ENCODE measurements around the gene ARHGEF4. TPM values are rescaled to one million over a fixed set of nuclear protein-coding genes. Genes with fewer than 3 reads are reported as not detected.
A peak's percentile ranks its signal among the peaks of the same experiment; 100 is the strongest.
"Not testable (repeated sequence)": the region's sequence is repeated elsewhere in the genome, so short reads cannot be mapped to it uniquely, and the experiment has no call there.

ARHGEF4 gene
- total RNA-seq, 1 donor from 2014 or later = 5.1 TPM

DNA sequence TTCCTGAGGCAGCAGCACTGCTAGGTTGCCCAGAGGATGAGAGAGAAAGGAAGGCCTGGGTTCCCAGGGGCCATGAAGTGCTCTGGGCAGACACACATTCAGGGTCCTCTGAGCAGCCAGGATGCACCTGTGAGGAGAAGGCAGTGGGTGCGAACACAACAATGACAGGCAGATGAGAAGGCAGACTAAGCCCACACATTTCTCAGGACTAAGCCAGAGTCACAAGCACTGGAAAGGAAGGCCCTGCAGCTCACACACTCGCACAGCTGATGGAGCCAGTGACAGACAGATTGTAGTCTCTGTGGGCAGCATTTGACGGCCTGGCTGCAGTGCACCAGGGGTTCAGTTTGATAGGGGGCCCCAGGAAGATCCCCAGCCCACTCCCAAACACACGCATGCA lies 61.8 kb downstream of the ARHGEF4 start:
- intact Hi-C loops (cut with DNase I) = no loop called here
- ATAC-seq (ENCODE audit: poor library complexity) (no peak), DNase-seq (no peak)

GRCh38 chr2:130899306-130899705 lies 62.6 kb downstream of the ARHGEF4 start:
- no peak for ATAC-seq (ENCODE audit: poor library complexity)
- no peak for DNase-seq
- intact Hi-C loops (cut with DNase I) = no loop called here

DNA sequence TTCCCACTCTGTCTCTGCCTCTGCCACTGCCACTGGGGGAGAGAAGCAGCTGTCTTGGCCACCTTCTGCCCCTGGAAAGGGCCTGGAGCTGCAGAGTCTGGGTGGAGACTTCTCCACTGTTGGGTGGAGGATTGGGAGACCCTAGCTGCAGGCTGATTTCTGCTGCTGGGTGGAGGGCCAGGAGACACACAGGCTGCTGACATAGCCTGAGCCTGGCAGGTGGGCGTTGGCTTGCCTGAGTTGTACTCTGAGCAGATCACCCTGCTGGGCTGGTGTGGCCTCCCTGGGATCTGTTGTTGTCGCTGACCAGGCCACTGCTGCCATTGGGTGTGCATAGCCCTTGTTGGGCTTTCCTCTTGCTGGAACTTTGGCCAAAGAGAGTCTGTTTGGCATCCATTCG lies 64.3 kb downstream of the ARHGEF4 start:
- DNase-seq (no peak), ATAC-seq (ENCODE audit: poor library complexity) (no peak)
- intact Hi-C loops (cut with DNase I) = no loop called here

DNA sequence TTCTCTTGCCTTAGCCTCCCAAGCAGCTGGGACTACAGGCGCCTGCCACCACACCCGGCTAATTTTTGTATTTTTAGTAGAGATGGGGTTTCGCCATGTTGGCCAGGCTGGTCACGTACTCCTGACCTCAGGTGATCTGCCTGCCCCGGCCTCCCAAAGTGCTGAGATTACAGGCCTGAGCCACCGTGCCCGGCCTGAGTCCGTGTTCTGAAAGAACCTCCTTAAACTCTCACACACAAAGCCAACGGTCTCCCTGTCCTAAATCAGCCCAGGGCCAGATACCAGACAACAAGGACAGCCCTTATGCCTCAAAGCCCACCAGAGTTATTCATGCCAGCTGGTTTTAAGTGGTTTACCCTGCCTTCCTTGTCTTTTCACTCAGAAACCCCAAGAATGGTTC lies 64.9 kb downstream of the ARHGEF4 start:
- ATAC-seq (ENCODE audit: poor library complexity); DNase-seq; intact Hi-C loops (cut with DNase I): not testable (repeated sequence)

- no peak for DNase-seq
- intact Hi-C loops (cut with DNase I) = no loop called here
- ATAC-seq (ENCODE audit: poor library complexity) = no peak
Measured at GRCh38 chr2:130908832-130909231, 72.1 kb downstream of the ARHGEF4 start.

GRCh38 chr2:130910931-130911330 lies 74.2 kb downstream of the ARHGEF4 start:
- ATAC-seq (ENCODE audit: poor library complexity) (no peak), DNase-seq (no peak)
- intact Hi-C loops (cut with DNase I) = no loop called here

- no peak for DNase-seq
- intact Hi-C loops (cut with DNase I) = no loop called here
- ATAC-seq (ENCODE audit: poor library complexity) = no peak
Measured at GRCh38 chr2:130911482-130911881, 74.8 kb downstream of the ARHGEF4 start.

DNA sequence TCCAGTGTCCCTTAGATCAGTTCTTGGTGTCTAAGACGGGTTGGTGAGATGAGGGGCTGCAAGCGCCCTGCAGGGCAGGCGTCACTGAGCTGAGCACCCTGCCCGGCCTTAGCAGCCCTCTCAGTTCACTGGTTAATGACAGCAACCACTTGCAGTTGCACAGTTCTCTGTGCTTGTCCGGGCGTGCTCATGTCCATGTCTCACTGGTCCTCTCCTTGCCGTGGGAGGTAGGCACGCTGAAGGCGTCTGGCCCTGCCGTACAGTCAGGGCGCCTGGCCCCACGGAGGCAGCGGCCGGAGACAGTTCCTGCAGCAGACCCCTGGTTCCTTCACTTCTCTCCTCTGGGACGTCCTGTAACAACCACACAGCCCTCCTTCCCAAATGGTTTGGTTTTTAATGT lies 75.3 kb downstream of the ARHGEF4 start:
- ATAC-seq (ENCODE audit: poor library complexity) (no peak), DNase-seq (no peak)
- intact Hi-C loops (cut with DNase I) = no loop called here

- ATAC-seq (ENCODE audit: poor library complexity) = no peak
Measured at GRCh38 chr2:130912471-130912870, 75.8 kb downstream of the ARHGEF4 start.

GRCh38 chr2:130913891-130914290 lies 77.2 kb downstream of the ARHGEF4 start:
- no peak for ATAC-seq (ENCODE audit: poor library complexity)
- intact Hi-C loops (cut with DNase I) = no loop called here

More at GRCh38 chr2:130912471-130912870, 75.8 kb downstream of the ARHGEF4 start:
- intact Hi-C loops (cut with DNase I) = no loop called here
- no peak for DNase-seq

DNA sequence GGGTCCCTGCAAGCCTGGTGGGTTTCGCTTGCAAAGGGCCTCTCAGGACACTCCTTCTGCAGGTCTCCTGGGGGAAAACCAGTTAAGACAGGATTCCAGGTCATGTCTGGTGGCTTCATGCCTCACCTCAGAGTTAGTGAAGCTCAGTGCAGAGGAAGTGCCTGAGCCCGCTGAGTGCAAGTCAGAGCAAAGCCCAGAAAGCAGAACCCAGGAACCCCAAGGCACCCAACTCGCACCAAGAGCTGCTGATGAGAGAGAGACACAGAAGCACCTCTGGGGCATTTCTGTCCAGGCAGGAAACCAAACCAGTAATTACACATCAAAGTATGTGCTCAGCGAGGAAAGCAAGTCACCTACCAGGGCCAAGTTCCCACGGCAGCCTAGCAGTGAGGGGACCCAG lies 78.4 kb downstream of the ARHGEF4 start:
- intact Hi-C loops (cut with DNase I) = no loop called here
- ATAC-seq (ENCODE audit: poor library complexity) (no peak), DNase-seq (no peak)

More at GRCh38 chr2:130913891-130914290, 77.2 kb downstream of the ARHGEF4 start:
- no peak for DNase-seq

GRCh38 chr2:130915595-130916437 lies 79.1 kb downstream of the ARHGEF4 start:
- no peak for DNase-seq
- ATAC-seq (ENCODE audit: poor library complexity) = no peak
- intact Hi-C loops (cut with DNase I) = no loop called here

- intact Hi-C loops (cut with DNase I) = no loop called here
- ATAC-seq (ENCODE audit: poor library complexity) (no peak), DNase-seq (no peak)
Measured at GRCh38 chr2:130916438-130916705, 79.7 kb downstream of the ARHGEF4 start.

GRCh38 chr2:130917006-130917688 lies 80.4 kb downstream of the ARHGEF4 start:
- DNase-seq (no peak), ATAC-seq (ENCODE audit: poor library complexity) (no peak)
- intact Hi-C loops (cut with DNase I) = no loop called here

GRCh38 chr2:130918393-130918792 lies 81.7 kb downstream of the ARHGEF4 start:
- DNase-seq (no peak), ATAC-seq (ENCODE audit: poor library complexity) (no peak)
- intact Hi-C loops (cut with DNase I) = no loop called here

- peak; percentile 56 for ATAC-seq (ENCODE audit: poor library complexity)
- intact Hi-C loops (cut with DNase I) = loop anchor here (5.0 kb wide), 1 partner anchor 123 kb away; no protein-coding TSS in a partner anchor
- peak; percentile 59 for DNase-seq
Measured at GRCh38 chr2:130920415-130921163, 83.9 kb downstream of the ARHGEF4 start.

DNA sequence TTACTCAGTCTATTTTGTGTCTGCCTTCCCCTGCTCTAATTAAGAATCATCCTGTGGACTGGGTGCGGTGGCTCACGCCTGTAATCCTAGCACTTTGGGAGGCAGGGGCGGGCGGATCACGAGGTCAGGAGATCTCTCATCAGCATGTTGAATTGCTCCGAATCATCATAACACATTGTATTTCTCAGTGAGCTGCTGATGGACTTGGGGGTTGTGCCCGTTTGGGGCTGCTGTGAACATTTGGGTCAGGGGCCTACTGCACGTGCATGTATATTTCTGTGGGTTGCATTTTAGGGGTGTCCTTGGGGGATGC lies 84.4 kb downstream of the ARHGEF4 start:
- DNase-seq (no peak), ATAC-seq (ENCODE audit: poor library complexity) (no peak)
- intact Hi-C loops (cut with DNase I) = loop anchor here (5.0 kb wide), 1 partner anchor 124 kb away; no protein-coding TSS in a partner anchor

GRCh38 chr2:130922417-130922816 lies 85.7 kb downstream of the ARHGEF4 start:
- intact Hi-C loops (cut with DNase I) = loop anchor here (5.0 kb wide), 1 partner anchor 125 kb away; no protein-coding TSS in a partner anchor
- no peak for ATAC-seq (ENCODE audit: poor library complexity)

DNA sequence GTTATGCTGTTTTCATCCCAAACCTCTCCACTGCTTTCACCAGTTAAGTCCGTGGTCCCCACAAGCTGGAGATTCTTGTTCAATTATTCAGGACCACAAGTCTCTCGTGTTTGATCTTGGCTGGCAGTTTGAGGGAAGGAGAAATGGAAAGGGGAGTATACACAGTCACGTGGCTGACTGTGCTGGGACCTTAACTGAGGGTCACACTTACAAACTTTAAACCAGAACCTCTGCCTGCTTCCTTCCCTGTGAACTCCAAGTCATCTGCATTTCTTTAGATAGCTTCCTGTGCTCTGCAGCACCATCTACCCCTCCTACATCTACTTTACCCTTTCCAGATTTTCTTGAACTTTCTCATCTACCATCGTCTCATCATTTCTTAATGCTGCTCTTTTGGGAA lies 91.7 kb downstream of the ARHGEF4 start:
- ATAC-seq (ENCODE audit: poor library complexity) = no peak
- intact Hi-C loops (cut with DNase I) = no loop called here
- no peak for DNase-seq

More at GRCh38 chr2:130922417-130922816, 85.7 kb downstream of the ARHGEF4 start:
- no peak for DNase-seq

All from Right ventricle myocardium superior (tissue), 1 donor.